PFSK-1 (cell line): ENCODE data around the gene ASTL.

Experiments
- POLR2AphosphoS5 ChIP-seq: IDR thresholded peaks from 2 replicates; pipeline ENCODE4 v1.6.1; 2012; ENCODE audit warnings: low read depth, mild to moderate bottlenecking, control low read depth, low read length, moderate library complexity
- SIN3A ChIP-seq: IDR thresholded peaks from 2 replicates; pipeline ENCODE4 v1.6.1; 2012; ENCODE audit warnings: mild to moderate bottlenecking, low read length, moderate library complexity, borderline replicate concordance; ENCODE audit not compliant: insufficient read depth
- TF ChIP-seq, protein P1 (sequence below), 2 experiments: IDR thresholded peaks; 2 replicates each; pipeline versions ENCODE4 v1.6.1 to v1.8.0; 2011 to 2012; ENCODE audit warnings: low read depth in 2 of 2, low read length in 2 of 2, control low read depth in 1 of 2, inconsistent platforms in 1 of 2, mild to moderate bottlenecking in 1 of 2, moderate library complexity in 1 of 2; ENCODE audit not compliant: insufficient read depth in 1 of 2

GRCh38 chr2:96122391-96122790 is 15.9 kb downstream of the ASTL start:
- TF ChIP-seq, protein P1, sequence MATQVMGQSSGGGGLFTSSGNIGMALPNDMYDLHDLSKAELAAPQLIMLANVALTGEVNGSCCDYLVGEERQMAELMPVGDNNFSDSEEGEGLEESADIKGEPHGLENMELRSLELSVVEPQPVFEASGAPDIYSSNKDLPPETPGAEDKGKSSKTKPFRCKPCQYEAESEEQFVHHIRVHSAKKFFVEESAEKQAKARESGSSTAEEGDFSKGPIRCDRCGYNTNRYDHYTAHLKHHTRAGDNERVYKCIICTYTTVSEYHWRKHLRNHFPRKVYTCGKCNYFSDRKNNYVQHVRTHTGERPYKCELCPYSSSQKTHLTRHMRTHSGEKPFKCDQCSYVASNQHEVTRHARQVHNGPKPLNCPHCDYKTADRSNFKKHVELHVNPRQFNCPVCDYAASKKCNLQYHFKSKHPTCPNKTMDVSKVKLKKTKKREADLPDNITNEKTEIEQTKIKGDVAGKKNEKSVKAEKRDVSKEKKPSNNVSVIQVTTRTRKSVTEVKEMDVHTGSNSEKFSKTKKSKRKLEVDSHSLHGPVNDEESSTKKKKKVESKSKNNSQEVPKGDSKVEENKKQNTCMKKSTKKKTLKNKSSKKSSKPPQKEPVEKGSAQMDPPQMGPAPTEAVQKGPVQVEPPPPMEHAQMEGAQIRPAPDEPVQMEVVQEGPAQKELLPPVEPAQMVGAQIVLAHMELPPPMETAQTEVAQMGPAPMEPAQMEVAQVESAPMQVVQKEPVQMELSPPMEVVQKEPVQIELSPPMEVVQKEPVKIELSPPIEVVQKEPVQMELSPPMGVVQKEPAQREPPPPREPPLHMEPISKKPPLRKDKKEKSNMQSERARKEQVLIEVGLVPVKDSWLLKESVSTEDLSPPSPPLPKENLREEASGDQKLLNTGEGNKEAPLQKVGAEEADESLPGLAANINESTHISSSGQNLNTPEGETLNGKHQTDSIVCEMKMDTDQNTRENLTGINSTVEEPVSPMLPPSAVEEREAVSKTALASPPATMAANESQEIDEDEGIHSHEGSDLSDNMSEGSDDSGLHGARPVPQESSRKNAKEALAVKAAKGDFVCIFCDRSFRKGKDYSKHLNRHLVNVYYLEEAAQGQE (IDR thresholded peaks at IDR 0.05; ENCODE audit: insufficient read depth in 1 of 2, low read depth in 2 of 2, low read length in 2 of 2): no peak
- TF ChIP-seq POLR2AphosphoS5: no peak
- no peak for TF ChIP-seq SIN3A
